D341Med (cell line): ENCODE results near the gene GNB1.

Experiments used
- DNase-seq: peaks from one replicate; pipeline ENCODE4 v3.0.0; 2012; ENCODE audit warnings: low spot score

Gene GNB1

GRCh38 chr1:1825217-1825616, 65.7 kb downstream of the GNB1 start:
- no peak for DNase-seq

DNA sequence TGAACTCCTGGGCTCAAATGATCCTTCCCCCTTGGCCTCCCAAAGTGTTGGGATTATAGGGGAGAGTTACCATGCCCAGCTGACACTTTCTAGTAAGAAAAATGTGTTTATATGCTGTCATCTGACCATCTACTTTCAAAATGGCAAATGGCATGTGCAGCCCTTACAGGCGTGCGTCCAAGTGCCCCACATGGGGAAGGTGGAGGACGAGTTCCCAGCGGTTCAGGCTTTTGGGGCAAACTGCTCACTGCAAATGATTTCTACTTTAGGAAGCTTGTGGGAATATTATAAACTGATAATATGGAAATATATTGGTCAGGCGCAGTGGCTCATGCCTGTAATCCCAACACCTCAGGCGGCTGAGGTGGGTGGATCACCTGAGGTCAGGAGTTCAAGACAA, 71.1 kb downstream of the GNB1 start:
- no peak for DNase-seq

- no peak for DNase-seq
Observed at GRCh38 chr1:1817221-1817620, 73.7 kb downstream of the GNB1 start.

GRCh38 chr1:1815606-1816281, 75.1 kb downstream of the GNB1 start:
- no peak for DNase-seq

GRCh38 chr1:1809489-1809888, 81.4 kb downstream of the GNB1 start:
- no peak for DNase-seq

GRCh38 chr1:1808206-1808605, 82.7 kb downstream of the GNB1 start:
- DNase-seq = no peak

DNA sequence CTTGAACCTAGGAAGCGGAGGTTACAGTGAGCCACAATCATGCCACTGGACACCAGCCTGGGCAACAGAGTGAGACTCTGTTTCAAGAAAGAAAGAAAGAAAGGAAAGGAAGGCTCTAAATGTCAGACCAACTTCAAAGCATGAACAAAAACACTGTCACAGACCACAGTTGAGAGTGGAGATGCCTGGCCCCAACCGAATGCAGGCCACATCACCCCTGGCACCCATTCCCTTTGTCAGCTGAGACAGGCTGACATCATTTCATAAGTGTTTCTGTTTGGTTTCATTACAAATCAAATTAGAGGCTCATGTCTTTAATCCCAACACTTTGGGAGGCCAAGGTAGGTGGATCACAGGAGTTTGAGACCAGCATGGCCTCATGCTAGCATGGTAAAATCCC, 84.0 kb downstream of the GNB1 start:
- no peak for DNase-seq

DNA sequence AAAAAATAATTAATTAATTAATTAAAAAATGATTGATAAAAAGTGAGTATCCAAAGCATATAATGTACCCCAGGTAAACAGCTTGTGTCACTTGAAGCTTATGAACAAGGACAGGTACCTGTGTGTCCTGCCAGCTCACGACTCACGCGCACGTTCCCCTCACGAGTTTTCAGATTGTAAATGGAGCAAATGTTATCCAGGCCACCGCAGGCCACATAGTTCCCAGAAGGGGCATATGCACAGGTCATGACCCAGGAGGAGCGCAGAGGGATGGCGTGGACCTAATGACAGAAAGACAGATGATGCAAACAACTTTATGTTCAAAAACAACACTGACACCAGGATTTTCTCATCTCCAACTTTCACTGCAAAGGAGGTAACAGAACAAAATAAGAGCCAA, 86.6 kb downstream of the GNB1 start:
- no peak for DNase-seq

DNA sequence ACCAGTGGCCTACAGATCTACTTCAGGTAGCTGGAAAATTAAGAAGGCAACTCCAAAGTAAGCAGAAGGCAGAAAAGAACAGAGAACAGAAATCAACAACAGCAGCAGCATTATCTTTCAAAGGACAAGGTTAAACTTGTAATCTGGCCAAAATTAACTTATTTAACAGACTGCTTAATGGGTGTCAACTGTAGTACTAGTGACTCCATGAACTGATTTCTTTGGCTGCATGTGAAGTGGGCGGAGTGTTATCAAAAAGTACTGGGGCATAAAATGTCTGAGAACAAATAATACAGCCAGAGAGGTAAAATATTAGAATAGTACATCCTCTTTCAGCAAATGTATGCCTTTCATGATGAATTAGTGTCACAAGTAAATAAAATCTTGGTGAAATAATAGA, 88.0 kb downstream of the GNB1 start:
- no peak for DNase-seq

- DNase-seq = no peak
Observed at GRCh38 chr1:1799716-1800115, 91.2 kb downstream of the GNB1 start.

GRCh38 chr1:1797731-1798341, 93.1 kb downstream of the GNB1 start:
- DNase-seq = no peak

GRCh38 chr1:1796466-1796865, 94.4 kb downstream of the GNB1 start:
- no peak for DNase-seq

GRCh38 chr1:1794999-1795398, 95.9 kb downstream of the GNB1 start:
- DNase-seq = no peak

DNA sequence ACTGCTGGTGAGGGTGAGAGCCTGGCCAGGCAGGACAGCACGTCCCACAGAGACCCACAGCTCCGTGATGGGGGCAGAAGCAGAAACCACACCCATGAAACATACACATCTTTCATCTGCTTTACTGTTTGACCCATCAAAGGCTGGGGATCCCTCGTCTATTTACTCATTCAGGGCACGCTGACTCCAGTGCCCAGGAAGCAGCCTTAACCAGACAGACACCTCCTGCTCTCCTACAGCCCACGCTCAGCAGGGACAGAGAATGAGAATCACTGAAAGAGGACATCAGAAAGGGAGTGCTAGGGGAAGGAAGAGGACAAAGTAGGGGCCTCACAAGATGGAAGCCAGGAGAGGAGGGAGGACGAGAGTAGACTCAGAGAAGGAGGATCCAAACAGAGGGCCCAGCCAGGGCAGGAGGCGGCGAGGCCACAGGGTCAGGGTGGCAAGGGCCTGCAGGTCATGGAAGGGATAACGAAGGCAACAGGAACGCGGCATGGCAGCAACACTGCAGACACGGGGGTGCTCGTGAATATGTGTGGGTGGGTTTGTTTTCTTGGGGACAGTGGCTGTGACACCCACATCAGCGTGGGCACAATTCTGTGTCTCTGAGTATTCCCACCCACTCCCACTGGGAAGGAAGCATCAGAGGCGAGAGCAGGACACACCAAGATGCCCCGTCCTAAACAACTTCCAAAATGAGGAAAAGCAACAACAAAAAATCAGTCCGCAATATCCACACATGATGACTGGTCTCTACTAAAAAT, 97.2 kb downstream of the GNB1 start:
- DNase-seq = no peak

DNA sequence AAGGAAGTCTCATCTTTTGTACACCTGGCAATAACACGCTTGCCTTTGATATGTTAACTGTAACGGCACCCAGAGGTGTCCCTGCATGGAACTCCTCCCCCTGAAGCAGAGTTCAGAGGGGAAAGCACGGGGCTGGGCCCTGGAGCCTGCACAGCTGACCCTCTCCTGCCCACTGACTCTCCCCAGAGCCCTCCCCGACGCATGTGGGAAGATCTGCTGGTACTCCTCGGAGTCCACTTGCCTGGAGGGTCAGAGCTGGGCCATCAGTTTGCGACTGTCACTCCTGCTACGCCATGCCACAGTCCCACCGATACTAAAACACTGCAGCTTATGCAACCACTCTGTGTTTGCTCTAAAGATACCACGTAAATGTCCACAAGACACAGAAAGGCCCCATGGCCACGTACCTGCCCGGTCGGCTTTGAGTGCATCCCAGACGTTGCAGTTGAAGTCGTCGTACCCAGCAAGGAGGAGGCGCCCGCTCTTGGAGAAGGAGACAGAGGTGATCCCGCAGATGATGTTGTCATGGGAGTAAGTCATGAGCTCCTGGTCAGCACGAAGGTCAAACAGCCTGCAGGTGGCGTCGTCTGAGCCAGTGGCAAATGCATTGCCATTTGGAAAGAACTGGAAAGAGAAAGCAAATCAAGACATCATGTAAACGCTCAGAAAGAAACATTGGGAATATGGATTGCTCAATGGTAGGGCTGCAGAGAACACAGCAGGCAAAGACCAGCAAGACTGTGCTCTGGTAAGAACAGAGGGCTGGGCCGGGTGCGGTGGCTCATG, 102.0 kb downstream of the GNB1 start:
- DNase-seq = peak; percentile 59

DNA sequence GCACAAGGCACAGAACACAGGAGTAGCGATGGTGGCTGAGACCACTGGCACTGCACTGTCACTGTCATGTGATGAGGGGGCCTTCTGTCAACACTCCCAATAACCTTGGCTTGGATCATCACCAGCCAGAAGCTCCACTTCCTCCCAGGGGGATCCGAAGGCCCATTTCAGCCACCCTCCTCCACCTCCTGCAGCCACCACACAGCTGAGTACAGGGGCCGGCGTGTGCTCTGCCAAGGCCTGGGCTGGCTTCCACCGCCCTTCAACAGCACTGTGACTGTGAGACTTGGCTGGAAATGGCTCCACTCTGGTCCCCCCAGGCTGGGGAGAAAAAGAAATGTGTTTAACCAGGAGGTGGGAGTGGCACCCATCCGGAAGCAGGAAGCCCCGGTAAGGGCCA, 102.8 kb downstream of the GNB1 start:
- DNase-seq = peak; percentile 32

DNA sequence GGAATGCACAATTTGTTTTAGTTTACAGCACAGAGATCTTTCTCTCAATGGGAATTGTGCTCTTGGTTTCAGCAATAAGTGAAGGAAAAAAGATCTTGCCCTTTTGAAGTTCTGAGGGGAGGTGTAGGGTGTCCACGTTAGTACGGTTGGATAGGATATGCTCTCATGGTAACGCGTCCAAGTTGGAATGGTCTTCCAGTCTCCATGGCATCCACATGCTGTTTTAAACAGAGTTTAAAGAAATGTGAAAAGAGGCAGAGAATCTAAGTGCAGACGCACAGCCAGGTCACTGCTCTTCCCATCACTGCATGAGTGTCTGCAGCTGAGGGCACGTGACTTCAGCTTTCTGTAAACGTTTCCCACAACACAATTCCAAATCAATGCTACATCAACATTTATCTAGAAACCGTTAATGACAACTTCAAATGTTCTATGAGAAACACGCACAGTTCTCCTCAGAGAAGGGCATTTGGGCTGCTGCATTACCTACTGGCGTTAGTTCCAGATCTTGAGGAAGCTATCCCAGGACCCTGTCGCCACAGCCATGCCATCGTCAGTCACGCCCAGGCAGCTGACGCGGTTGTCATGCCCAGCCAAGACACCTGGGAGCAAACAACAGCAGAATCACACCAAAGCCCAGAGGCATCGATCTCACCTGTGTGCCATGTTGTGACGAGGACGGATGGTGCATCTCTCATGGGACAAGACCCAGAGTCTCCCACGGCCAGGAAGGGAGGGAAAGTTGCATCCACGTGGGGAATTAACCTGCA, 103.9 kb downstream of the GNB1 start:
- no peak for DNase-seq

DNA sequence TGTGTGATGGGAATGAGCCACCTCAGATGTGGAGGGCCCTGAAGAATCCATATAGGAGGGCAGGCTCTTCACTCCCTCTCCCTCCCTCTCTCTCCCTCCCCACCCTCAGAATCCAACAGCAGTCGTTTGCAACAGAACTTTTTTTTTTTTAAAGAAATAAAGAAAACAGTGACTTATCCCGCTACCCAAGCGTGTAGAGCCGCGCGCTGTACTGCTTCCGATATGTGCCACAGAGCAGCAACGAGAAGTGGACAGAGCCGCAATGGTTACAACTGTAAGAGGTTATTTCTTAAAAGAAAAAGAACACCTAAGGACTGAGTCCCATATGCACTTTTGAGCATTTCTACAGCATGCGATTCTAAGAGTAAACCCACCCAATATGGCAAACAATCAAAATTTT, 105.2 kb downstream of the GNB1 start:
- DNase-seq = no peak

GRCh38 chr1:1784933-1785332, 106.0 kb downstream of the GNB1 start:
- DNase-seq = peak; percentile 11

GRCh38 chr1:1783320-1783719, 107.6 kb downstream of the GNB1 start:
- DNase-seq = no peak

- DNase-seq = peak; percentile 32
Observed at GRCh38 chr1:1782399-1783221, 108.3 kb downstream of the GNB1 start.
